Inferior parietal cortex (tissue), 1 donor: Measurements from ENCODE around the gene SLC22A17.
"Not testable (repeated sequence)": the region's sequence is repeated elsewhere in the genome, so short reads cannot be mapped to it uniquely, and the experiment has no call there.

Experiments used
- DNase-seq: peaks from one replicate; pipeline ENCODE4 v3.0.0-alpha.2; 2016; ENCODE audit errors: extremely low spot score

SLC22A17 gene

DNA sequence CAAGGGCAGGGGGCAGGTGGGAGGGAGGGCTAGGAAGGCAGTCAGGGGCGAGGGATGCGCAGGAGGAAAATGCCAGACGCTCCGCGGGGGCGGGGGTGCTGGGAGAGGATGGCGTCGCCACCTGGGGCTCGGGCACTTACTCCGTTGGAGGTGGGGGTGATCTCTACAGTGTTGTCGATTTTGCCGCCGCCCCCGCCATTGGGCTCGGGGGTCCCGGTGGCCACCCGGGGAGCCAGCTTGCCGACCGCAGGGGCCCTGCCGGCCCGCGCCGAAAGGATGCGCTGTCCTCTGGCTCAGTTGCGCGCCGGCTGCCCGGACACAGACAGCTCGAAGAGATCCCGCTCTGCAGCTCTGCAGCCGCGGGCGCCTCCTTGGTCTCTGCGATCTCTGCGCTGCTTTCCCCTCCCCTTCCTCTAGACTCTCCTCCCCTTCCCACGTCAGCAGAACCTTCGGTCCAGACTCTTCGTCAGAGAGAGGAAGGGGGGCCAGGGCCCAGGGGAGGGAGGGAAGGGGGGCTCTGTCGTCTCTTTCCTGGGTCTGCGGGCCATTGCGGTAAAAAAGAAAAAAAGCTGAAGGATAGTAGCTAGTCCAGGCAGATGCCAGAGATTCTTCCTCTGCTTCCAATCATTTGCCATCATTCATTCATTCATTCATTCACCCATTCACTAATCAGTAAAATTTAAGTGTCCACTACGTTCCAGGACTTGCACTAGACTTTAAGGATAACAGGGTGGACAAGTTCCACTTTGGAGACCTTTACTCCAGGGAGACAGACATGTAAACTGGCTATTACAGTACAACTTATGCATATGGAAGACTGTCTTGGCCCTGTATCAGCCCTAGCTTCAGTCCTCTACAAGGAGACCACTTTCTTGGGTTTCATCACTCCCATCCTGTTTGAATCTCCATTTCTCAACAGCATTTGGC, at the start of gene SLC22A17:
Gene SLC22A17, minus strand, starts transcription at position 382 of the 927 bp plus-strand sequence.
- peak; percentile 89 for DNase-seq

- DNase-seq: no peak
These were observed 48.6 kb upstream of the SLC22A17 start for GRCh38 chr14:23401291-23401690.

DNA sequence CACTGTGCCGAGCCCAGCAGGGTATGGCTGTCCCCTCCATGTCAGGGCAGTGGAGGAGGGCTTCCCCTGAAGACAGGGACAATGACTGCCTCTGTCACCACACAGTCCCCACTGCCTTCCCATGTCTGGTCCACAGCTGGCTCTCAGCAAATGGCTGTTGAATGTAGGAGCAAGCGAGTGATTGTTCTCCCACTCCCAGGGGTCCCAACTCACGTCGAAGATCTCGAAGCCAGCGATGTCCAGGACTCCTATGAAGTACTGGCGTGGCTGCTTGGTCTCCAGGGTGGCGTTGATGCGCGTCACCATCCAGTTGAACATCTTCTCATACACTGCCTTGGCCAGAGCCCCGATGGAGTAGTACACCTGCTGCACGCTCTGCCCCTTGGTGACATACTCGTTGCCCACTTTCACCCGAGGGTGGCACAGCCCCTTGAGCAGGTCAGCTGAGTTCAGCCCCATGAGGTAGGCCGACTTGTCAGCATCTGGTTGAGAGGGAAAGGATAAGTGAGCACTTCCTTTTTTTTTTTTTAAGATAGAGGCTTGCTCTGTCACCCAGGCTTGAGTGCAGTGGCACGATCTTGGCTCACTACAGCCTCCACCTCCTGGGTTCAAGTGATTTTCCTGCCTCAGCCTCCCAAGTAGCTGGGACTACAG, 47.9 kb upstream of the SLC22A17 start:
- not testable (repeated sequence) for DNase-seq

DNA sequence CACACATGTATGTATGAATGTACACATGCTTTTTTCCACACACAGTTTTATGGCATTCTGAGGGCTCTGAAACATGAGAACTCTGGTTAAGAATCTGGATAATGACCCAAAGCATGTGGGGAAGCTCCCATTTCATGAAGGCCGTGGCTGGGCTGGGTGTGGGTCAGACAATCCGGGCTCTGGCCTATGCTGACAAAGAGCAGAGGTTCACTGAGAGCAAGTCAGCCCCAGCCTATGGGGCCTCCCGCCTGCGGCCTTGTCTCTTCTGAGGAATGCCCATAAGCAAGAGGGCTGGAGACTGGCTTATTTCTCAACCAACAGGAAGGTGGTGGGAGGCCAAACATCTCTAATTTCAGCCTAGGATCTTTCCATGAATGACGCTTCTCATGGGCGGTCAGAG, 46.9 kb upstream of the SLC22A17 start:
- no peak for DNase-seq

- DNase-seq: no peak
These were observed 46.4 kb upstream of the SLC22A17 start for GRCh38 chr14:23399136-23399535.

GRCh38 chr14:23398348-23398747, 45.7 kb upstream of the SLC22A17 start:
- no peak for DNase-seq

- DNase-seq: no peak
These were observed 44.2 kb upstream of the SLC22A17 start for GRCh38 chr14:23396781-23397407.

GRCh38 chr14:23396126-23396525, 43.4 kb upstream of the SLC22A17 start:
- DNase-seq: no peak

GRCh38 chr14:23392613-23393012, 39.9 kb upstream of the SLC22A17 start:
- no peak for DNase-seq

DNA sequence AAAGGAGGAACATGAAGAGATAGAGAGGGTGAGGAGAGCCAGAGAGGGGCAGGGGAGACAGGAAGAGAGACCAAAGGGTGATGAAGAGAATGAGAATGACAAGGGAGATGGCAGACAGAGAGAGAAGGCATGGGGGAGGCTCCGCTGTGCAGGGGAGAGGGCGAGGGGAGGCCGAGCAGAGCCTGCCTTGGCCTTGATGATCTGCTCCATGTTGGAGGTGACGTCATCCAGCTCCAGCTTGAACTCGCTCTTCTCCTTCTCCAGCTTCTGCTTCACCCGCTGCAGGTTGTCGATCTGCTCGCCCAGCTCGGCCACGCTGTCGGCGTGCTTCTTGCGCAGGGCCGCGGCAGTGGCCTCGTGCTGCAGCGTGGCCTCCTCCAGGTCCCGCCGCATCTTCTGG, 37.2 kb upstream of the SLC22A17 start:
- not testable (repeated sequence) for DNase-seq

DNA sequence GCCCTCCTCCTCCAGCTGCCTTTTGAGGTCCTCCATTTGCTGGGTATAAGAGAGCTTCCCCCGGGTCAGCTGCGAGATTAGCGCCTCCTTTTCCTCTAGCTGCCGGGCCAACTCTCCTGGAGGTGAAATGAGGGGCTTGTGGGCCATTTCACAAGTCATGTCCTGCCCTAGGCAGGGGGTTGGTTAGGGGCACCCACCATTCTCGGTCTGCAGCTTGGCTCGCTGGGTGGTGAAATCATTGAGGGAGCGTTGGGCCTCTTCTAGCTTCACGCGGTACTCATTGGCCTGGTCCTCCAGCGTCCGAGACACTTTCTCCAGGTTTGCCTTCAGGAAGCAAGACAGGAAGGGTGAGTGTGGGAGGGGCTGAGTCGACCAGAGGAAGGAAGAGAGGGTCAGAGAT, 36.7 kb upstream of the SLC22A17 start:
- DNase-seq: no peak

DNA sequence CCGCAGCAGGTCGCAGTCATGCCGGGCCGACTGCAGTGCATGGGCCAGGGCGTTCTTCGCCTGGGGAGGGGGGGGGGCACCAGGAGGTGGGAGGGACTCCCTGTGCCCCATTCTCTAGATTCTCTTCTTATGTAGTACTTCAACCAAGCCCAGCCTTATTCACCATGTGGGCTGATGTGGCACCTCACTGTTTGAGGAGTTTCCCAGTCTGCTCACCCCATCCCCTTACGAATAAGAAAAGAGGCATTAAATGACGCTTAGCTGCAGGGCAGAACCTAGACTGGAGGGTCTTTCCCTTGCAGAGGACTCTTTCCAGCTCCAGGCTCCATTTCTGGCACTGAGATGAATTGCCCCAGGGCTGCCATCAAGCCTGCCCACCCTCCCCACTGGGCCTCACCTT, 36.3 kb upstream of the SLC22A17 start:
- no peak for DNase-seq

GRCh38 chr14:23387916-23388882, 35.5 kb upstream of the SLC22A17 start:
- no peak for DNase-seq

DNA sequence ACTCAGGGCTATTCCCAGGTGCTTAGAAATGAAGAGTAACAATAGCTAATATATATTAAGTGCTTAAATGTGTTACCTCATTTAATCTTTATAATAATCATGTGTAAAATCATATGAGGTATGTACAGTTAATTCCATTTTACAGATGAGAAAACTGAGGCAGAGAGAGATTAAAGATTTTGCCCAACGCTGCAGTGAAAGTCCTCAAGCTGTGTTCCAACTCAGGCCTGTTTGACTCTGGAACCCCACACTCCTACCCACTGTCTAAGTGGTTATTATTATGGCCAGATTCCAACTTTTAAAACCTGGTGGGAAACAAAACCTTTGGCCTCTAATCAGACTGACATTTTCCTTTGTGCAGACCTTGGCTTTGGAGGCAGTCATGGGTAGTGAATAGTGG, 34.3 kb upstream of the SLC22A17 start:
- no peak for DNase-seq

DNA sequence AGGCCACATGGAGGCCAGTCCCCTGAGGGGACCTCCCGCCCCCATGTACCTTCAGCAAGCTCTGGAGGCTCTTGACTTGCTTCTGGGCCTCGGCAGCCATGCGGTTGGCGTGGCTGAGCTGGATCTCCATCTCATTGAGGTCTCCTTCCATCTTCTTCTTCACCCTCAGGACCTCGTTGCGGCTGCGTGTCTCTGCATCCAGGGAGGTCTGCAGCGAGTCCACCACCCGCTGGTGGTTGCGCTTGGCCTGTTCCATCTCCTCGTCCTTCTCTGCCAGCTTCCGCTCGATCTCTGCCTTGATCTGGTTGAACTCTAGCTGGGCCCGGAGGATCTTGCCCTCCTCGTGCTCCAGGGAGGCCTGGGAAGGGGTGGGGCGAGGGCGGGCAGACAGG, 33.6 kb upstream of the SLC22A17 start:
- not testable (repeated sequence) for DNase-seq

DNA sequence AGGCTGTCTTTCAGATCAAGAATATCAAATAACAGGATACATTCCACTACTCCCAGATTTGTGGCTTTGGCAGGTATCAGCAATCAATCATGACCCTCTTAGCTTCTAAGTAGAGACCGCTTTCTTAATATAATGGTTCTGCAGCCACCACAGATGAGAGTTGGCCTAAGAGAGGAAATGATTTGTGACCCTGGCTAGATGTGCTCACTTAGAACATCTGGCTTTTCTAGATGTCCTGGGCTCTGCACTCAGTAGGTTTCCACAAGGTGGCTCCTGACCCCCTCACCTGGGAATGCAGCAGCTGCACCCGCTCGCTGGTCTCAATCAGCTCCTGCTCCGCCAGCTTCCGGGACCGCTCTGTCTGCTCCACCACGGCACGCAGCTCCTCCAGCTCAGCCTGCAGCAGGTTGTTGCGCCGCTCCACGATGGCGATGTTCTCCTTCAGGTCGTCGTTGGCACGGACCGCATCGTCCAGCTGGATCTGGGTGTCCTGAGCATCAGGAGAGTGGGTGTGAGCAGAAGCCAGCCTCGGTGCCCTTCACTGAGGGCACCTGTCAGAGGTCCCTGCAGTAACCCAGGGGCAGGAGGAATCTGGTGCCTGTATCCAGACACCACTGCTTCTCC, 33.1 kb upstream of the SLC22A17 start:
- no peak for DNase-seq

DNA sequence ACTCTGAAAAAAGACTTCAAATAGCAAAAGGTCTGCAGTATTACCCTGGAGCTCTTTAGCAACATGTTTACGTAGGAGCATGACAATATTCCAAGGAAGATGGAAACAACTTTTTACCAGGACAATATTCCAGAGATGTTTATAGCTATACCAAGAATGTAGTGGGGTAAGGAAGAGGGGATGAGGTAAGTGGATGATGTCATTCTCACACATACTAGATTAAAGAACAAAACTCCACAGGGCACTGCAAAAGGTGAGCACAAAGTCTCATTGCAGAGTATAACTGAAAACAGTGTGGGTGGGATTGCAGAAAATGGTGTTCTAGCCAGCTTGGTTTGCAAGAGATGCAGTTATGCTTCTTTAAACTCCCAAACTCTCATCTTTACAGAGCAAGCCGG, 32.6 kb upstream of the SLC22A17 start:
- DNase-seq: no peak

DNA sequence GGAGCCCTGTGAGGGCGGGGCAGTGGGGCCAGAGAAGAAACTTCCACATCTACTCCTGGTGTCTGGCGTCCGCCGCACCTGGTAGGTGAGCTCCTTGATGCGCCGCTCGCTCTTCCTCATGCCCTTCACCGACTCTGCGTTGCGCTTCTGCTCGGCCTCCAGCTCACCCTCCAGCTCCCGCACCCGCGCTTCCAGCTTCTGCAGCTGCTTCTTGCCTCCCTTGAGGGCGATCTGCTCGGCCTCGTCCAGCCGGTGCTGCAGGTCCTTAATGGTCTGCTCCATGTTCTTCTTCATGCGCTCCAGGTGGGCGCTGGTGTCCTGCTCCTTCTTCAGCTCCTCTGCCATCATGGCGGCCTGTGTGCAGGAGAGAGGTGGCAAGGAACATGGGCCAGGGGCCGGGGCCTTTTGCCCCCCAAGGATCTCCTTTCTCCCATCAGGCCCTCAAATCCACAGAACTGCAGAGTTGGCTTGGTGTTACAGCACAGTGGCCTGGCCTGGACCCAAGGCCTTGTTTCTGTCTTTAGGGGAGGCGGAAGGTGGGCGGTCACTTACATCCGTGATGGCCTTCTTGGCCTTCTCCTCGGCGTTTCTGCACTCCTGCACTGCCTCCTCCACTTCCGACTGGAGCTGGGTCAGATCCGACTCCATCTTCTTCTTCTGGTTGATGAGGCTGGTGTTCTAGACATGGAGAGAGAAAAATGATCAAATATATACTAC, 31.8 kb upstream of the SLC22A17 start:
- no peak for DNase-seq

DNA sequence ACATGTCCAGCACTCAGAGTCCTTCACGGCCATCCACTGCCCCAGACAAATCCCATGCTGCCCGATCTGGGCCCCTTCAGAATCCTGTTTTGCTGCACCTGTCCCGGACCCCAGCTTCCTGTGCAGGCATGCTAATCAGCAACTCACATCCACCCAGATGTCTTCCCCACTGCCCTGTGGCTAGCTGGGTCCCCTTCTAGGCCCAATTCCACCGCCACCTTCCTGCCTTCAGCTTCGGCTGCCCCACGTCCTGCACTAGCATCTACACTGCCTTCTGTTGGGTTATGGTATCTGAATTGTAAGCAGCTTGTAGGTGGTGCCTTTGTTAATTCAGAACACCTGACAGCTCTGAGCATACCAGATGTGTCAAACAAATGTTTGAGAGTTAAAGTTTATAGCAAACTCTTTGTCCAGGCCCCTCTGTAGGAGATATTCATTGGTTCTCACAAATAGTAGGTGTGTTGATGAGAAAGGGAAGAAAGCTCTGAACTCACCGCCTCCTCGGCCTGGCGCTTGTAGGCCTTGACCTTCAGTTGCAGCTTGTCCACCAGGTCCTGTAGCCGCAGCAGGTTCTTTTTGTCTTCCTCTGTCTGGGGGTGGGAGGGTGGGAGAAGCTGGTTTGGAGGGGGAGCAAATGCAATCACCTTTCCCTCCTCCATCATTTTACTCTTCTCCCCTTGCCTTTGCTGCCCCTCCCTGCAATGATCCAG, 30.2 kb upstream of the SLC22A17 start:
- DNase-seq: no peak

GRCh38 chr14:23382276-23382675, 29.6 kb upstream of the SLC22A17 start:
- no peak for DNase-seq
